Ovary (tissue), 3 donors: ENCODE measurements around the gene CRYL1.

ENCODE experiments used
- CTCF ChIP-seq, 3 donors: fragments of 450-650 bp in 2 of 3; fragments of 200-600 bp in 1 of 3; IDR thresholded peaks; one replicate each; pipeline versions ENCODE4 v1.5.1 to v1.8.0; 2016 to 2022; ENCODE audit warnings: antibody characterized with exemption in 3 of 3, mild to moderate bottlenecking in 1 of 3
- EP300 ChIP-seq: sonication (generic); formaldehyde crosslinking; IDR thresholded peaks from one replicate; pipeline ENCODE4 v1.6.1; 2017; ENCODE audit warnings: antibody characterized with exemption
- donor health status: DM: no; HTN: no; CAD: no.

DNA sequence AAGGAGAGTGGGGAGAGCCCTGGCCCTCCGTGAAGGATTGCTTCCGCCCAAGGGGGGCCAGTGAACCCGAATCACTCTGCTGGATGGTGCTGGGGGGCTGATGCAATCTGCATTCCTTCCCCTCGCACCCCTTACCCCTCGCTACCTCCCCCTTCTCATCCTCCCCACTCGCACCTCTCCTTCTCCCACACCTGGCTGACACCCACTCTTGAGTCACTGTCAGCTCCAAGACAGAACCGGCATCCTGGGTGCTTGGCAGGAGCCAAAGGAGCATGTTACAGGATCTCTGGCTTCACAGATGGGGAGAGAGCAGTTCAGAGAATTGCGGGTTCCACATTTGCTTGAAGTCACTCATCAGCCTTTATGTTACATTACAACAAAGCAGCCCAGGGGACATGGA, 167.6 kb downstream of the CRYL1 start:
- TF ChIP-seq CTCF (IDR thresholded peaks at IDR 0.05): no peak
- TF ChIP-seq EP300: no peak
